Measurements from ENCODE around the gene DSG3. TPM values are rescaled to one million over a fixed set of nuclear protein-coding genes. Genes with fewer than 3 reads are reported as not detected.

DSG3 gene
- total and polyA plus RNA-seq, 8 donors: not detected

- Histone ChIP-seq H3K27ac (no peak overlapping the region), H3K4me3 (no peak overlapping the region), H3K27me3 (no peaks in the 10 kb centered on the region), H3K4me1 (no peaks in the 10 kb centered on the region), H3K9me3 (no peaks in the 10 kb centered on the region), H3K36me3 (no peaks in the 10 kb centered on the region)
- ATAC-seq (no peak), DNase-seq (no peak)
- no peak for TF ChIP-seq CTCF (IDR thresholded peaks at IDR 0.05)
- intact Hi-C loops (cut with DNase I): no loop called here
These were observed 7.7 kb upstream of the DSG3 start for GRCh38 chr18:31439807-31440325.

GRCh38 chr18:31440787-31441186 is 6.8 kb upstream of the DSG3 start:
- ATAC-seq (no peak), DNase-seq (no peak)
- no peaks in the 10 kb centered on the region for H3K36me3 ChIP-seq
- intact Hi-C loops (cut with DNase I): no loop called here
- no peaks in the 10 kb centered on the region for H3K4me1 ChIP-seq
- no peak overlapping the region for H3K4me3 ChIP-seq
- H3K9me3 ChIP-seq: no peaks in the 10 kb centered on the region
- TF ChIP-seq CTCF (IDR thresholded peaks at IDR 0.05): no peak
- no peak overlapping the region for H3K27ac ChIP-seq
- no peaks in the 10 kb centered on the region for H3K27me3 ChIP-seq

GRCh38 chr18:31441493-31441892 is 6.0 kb upstream of the DSG3 start:
- Histone ChIP-seq H3K36me3 (no peaks in the 10 kb centered on the region), H3K27ac (no peak overlapping the region), H3K27me3 (no peaks in the 10 kb centered on the region), H3K9me3 (no peaks in the 10 kb centered on the region), H3K4me1 (no peaks in the 10 kb centered on the region), H3K4me3 (no peak overlapping the region)
- TF ChIP-seq CTCF (IDR thresholded peaks at IDR 0.05): no peak
- DNase-seq (no peak), ATAC-seq (no peak)
- intact Hi-C loops (cut with DNase I): no loop called here

GRCh38 chr18:31444142-31444541 is 3.4 kb upstream of the DSG3 start:
- Histone ChIP-seq H3K36me3 (no peaks in the 10 kb centered on the region), H3K4me1 (no peaks in the 10 kb centered on the region), H3K27ac (no peak overlapping the region), H3K4me3 (no peak overlapping the region), H3K27me3 (no peaks in the 10 kb centered on the region), H3K9me3 (no peaks in the 10 kb centered on the region)
- ATAC-seq: no peak
- intact Hi-C loops (cut with DNase I): no loop called here
- DNase-seq: no peak
- no peak for TF ChIP-seq CTCF (IDR thresholded peaks at IDR 0.05)

GRCh38 chr18:31445908-31446307 is 1.6 kb upstream of the DSG3 start:
- Histone ChIP-seq H3K9me3 (no peaks in the 10 kb centered on the region), H3K36me3 (no peaks in the 10 kb centered on the region), H3K27ac (no peak overlapping the region), H3K27me3 (no peaks in the 10 kb centered on the region), H3K4me1 (no peaks in the 10 kb centered on the region), H3K4me3 (no peak overlapping the region)
- DNase-seq (no peak), ATAC-seq (no peak)
- TF ChIP-seq CTCF (IDR thresholded peaks at IDR 0.05): no peak
- intact Hi-C loops (cut with DNase I): no loop called here

Measured in left lung (tissue), 10 donors.